Measurements from ENCODE around the gene SLC30A1.
A peak's percentile ranks its signal among the peaks of the same experiment; 100 is the strongest.
"Not testable (repeated sequence)": the region's sequence is repeated elsewhere in the genome, so short reads cannot be mapped to it uniquely, and the experiment has no call there.

Gene SLC30A1

DNA sequence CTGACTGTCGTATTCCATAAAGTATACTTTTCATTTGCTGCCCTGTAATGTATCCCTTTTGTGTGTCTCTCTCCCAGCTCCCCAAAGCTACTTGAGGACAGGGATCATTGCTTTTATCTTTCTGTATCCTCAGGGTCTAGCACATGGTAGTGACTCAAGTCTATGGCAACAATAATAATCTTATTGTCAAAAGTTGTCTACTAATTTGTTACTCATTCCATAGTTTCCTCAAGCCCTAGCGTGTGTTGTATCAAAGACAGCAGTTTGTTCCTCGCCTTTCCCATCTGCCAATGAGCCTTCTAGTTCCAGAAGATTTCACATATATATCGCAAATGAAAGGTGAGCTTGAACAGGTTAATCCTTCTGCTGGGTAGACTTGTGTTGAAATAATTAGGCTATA lies 9.8 kb upstream of the SLC30A1 start:
- intact Hi-C loops (cut with DNase I), result no loop called here
- no peak for DNase-seq

DNA sequence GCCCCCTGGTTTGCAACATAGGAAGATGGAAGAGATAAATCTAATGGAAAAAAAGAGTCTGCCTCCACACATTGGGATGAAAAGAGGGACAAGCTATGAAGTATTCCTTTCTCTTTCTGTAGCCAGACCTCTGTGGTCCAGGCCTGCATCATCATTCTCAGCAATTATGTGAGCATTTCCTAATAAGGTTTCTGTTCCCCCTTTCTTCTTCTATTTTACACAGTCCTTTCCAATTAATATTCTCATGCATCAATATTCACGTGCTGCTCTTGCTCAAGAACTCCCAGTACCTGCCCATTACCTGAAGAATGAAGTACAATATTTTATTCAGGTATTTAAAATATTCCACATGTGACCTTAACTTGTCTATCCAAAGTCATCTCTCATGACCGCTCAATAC lies 8.2 kb upstream of the SLC30A1 start:
- intact Hi-C loops (cut with DNase I), result no loop called here
- DNase-seq, result no peak

DNA sequence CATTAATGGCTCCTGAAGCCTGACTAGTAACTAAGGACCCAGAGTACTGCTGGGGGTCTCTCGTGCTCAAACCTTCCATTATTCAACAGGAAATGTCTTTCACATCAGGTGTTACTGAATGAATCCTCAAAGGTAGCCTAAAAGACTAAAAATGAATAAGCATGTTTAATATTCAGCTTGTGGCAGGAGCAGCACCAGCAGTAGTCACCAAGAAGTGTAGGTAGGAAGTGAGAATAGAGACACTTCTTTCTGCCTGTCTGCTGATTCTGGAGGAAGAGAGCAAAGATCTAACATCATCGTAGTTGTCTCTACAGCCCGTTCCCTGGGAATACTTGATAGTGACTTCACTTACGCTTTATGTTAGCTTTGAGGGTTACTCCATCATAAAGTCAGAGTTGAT lies 7.6 kb upstream of the SLC30A1 start:
- intact Hi-C loops (cut with DNase I), result no loop called here
- no peak for DNase-seq

DNA sequence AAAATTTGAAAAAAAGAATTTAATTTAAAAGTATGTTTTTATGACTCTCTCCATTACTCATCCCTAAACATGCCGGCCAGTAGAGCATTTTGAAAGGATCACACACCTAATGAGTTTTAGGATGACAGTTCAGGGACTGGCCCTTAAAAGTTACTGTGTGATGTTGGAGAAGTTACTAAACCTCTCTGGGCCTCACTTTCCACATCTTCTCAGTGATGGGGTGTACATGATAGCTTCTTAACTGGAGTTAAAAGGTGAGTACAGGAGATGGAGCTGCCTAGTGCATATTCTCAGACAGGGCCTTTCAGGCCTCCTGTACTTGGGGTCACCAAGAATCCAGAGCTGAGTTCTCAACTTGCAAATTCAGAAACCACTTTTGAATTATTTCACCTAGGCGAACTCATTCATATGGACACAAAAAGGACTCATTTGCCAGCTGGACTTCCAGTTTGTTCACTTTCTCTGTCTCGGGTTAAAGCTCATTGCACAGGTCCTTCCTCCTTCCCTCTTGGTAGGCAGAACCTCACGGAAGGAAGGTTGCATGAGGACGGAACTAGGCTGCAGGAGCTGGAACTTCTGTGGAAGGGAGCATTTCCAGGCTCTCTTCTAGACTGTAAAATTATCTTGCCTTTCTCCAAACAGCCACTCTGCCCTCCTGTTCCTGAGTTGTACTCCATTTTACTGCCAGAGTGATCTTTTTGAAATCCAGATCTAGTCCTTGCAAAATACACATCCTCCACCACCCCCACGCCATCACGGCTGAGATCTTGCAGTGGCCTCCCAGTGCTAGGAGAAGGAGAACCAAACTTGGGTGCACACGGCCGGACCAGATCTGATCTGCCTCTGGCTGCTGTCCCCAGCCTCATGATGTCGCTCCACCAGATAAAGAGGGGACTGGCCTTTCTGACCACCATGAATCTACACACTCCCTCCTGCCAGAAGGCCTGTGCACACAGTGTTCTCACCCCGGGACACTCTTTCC lies 4.3 kb upstream of the SLC30A1 start:
- peak in 4 of 10 donors; percentile 22 to 82 (median 58) for DNase-seq
- intact Hi-C loops (cut with DNase I), result no loop called here

DNA sequence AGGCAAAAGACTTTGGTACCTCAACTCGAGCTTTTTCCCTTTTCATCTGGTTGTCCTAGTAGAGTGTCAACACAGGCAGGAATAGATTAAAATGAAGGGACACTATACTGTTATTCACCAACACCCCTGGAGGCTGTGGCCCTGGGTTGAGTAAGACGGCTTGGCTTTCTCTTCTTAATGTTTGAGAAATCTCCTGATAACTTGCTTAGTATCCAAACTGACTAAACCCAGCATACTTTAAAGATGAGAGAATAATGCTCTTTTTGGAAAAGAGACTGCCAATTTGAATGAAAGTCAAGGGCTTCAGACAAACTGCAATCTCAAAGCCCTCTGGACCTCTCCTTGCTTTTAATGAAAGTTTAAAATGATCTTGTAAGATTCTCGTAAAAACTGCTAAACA lies 2.6 kb upstream of the SLC30A1 start:
- intact Hi-C loops (cut with DNase I), result no loop called here
- DNase-seq, result no peak

DNA sequence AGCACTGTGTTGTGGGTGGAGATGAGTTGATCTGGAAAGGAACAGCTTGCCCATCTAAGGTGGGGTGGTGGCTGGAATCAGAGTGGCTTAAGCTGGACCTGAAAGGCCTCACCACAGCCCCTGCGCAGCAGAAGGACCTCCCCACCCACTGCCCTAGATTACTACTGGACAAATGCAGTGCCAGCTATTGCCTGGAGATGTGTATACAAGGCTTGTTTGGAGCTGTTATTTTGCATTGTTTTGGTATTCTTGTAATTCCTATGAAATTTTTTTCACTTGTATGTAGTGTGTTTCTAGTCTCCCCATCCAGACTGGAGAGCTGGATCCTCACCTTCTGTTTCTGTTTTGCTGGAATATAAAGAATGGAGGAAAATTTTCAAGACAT lies 1.3 kb upstream of the SLC30A1 start:
- intact Hi-C loops (cut with DNase I), result no loop called here
- DNase-seq, result no peak

DNA sequence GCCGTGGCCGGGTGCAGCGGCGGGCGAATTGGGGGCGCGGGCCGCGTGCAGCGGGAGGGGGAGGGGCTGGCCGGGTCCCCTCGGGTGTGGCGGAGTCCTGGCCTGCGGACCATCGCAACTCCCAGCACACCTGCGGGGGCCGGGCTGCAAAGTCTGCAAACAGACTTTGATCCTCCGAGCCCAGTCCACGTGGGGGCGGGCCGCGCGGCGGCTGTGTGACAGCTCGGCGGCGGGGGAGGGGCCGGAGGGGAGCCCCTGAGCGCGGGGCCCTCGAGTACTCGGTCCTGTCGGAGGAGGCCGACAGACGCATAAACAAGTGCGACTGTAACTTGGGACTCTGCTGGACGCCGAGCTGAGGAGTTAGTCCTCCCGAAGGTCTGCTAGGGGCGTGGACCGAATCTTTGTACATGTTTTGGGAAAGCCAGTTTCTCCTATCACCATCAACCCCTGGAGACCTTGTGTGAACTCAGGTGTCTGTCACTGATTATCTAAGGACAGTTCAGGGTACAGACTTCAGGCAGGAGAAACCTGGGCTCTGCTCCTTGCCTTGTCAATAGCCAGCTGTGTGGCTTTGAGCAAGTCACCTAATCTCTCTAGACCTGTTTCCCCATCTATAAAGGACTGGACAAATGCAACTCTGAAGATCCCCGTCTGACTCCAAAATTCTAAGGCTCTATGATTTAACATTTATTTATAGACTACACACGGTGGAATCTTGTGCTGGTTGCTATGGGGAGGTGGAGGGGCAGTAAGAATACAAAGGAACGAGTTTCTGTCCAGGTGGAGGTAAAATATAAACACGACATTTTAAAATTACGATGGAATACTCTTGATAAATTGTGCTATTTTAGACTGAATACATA lies 710 bp upstream of the SLC30A1 start:
- intact Hi-C loops (cut with DNase I), result no loop called here
- peak in 3 of 10 donors; percentile 71 to 94 (median 94) for DNase-seq

DNA sequence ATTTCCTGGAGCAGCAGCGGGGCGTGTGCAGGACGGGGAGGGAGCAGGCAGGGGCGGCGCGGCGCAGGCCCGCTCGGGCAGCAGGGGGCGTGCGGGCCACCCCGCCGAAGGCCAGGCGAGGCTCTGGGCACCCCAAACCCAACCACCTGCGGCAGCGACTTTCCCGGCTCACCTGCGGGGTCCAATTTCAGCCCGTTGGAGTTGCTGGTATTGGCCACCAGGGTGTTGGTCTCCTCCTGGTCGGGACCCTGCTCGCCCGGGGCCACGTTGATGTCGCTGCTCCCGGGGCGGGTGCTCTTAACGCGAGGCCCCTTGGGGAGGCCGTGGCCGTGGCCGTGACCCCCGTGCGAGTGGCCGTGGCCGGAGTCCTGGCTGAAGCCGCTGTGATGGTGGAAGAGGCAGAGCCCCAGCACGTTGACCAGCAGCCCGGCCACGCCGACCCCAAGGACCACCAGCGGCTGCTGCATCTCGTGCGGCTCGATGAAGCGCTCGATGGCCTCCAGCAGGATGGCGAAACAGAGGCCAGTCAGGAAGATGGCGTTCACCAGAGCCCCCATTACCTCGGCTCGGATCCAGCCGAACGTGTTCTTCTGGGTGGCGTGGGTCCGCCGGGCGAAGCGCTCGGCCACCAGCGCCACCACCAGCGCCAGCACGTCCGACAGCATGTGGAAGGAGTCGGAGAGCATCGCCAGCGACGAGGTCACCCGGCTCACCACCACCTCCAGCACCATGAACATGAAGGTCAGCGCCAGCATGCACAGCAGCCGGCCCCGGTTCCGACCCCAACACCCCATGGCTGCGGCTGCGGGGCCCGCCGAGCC lies 932 bp downstream of the SLC30A1 start:
- intact Hi-C loops (cut with DNase I), result loop anchor here (1.0 kb wide), 1 partner anchor 77 kb away; no protein-coding TSS in a partner anchor
- DNase-seq, result peak; percentile 23 to 95 (median 60)

DNA sequence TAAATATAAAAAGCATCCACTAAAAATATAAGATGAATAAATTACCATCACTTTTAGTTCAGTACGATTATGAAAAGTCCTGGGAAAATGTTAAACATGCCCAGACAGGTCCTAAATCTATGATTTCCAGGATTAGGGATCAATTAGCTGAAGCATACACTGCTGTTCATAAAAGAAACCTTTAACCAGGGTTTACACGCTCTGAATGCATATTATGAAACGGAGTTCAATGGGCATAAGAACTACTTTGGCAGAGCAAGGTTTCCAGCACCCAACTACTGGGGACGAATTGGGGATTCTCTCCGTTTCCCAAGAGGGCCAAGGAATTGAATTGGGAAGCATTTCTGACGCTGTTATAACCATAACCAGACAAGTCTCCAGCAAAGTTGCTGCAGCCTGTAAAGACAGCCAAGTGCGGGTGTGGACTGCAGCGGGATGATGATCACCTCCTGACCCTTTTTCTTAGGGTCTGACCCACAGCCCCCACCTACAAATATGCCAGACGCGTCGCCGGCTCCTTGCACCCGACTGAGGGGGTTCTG lies 1.6 kb downstream of the SLC30A1 start:
- intact Hi-C loops (cut with DNase I), result loop anchor here (1.0 kb wide), 1 partner anchor 78 kb away; no protein-coding TSS in a partner anchor
- DNase-seq, result peak in 1 of 10 donors; percentile 19

DNA sequence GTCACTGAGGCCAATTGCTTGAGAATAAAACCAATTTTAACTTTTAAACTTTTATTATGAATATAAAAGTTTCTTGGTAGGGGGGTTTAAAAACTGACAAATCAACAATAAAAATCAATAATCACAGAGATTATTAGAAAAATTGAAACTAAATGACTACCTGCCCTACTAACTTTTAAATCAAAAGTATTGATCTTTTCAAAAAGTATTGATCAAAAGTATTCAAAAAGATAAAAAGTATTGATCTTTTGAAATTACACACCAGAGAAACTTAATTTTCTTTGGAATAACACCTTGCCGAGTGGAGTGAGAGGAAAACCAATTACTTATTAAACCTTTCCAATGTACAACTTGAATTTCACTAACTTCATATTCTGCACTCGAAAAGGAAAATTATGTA lies 2.2 kb downstream of the SLC30A1 start:
- intact Hi-C loops (cut with DNase I), result loop anchor here (1.0 kb wide), 1 partner anchor 79 kb away; no protein-coding TSS in a partner anchor
- no peak for DNase-seq

DNA sequence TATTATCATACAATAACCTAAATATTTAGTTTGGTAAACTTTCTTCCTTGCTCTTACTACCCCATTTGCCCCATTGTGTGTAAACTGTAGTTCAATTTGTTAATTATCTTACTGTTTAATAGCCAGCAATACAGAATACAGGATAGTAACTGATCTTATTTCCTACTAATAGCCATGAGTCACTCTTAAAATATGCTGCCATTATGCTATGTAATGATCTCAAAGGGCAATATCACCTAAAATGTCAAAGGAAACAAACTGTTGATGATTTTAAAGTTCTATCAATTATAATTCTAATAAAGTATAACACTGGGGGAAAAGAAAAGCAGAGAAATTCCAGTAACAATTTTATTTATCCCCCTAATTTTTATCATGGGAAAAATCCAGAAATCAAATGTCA lies 4.3 kb downstream of the SLC30A1 start:
- intact Hi-C loops (cut with DNase I), result no loop called here

DNA sequence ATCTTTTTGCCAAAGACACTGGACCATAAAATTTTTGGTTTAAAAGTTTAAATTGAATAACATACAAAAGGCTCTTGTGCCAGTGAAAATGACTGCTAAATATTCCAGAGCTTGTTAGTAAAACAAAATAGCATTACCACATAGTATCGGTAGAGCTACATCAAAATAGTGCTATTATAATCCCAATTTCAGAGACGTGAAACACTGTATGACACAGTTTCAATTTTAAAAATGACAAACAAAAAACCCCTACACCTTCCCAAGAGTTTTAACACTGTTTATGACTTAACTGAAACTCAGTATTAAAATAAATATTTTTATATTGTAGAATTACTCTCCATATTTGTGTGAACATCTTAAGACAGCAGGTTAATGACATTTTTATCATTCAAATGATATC lies 7.0 kb downstream of the SLC30A1 start:
- intact Hi-C loops (cut with DNase I), result no loop called here
- DNase-seq, result no peak

More for the DNA sequence above, 4.3 kb downstream of the SLC30A1 start:
- DNase-seq, result no peak

DNA sequence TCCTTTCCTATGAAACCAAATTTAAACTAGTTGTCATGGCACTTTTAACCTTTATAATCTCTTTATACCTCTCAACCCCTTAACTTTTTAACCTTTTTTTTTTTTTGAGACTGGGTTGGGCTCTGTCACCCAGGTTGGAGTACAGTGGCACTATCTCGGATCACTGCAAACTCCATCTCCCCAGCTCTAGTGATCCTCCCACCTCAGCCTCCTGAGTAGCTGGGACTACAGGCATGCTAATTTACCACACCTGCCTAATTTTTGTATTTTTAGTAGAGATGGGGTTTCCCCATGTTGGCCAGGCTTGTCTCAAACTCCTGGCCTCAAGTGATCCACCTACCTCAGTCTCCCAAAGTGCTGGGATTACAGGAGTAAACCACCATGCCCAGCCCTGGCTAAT lies 8.6 kb downstream of the SLC30A1 start:
- intact Hi-C loops (cut with DNase I); DNase-seq: not testable (repeated sequence)

DNA sequence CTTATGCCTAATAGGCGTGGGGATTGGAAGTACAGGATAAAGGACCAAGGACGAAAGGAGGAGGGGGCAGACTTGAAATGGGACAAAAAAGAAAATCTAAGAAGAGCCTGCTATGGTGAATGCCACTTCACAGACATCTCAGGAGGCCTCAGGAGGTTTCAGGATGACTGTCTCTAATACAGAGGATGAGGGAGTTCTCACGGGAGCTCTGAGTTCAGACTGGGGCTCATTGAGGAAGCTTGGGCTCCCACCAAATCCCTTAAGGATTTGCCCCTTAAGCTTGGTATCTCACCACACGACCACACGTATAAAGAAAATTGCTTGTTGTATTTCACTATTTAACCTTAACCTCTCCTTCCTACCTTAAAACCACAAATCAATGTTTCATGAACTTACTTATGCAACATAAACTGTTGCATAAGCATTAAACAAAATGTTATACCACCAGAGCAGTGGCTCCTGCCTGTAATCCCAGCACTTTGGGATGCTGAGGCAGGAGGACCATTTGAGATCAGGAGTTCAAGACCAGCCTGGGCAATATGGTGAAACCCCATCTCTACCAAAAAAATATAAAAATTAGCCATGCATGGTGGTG lies 12.4 kb downstream of the SLC30A1 start:
- no peak for DNase-seq
- intact Hi-C loops (cut with DNase I), result no loop called here

DNA sequence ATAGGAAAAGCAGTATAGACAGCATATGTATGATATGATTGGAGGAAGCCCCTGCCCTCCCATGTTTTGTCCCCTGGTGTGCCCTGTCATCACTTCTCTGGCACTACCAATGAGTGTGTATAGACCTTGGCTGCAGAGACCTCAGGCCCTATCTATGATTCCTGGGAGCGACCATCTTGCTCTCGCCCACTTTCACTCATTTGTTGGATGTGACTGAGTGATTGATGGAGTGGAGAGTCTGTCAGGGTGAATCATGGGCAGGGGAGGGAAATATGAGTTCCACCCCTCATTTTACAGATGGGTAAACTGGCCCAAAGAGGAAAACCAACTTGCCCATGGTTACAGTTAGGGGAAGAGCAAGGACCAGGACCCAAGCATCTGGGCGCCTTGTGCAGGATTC lies 14.9 kb downstream of the SLC30A1 start:
- no peak for DNase-seq
- intact Hi-C loops (cut with DNase I), result no loop called here

DNA sequence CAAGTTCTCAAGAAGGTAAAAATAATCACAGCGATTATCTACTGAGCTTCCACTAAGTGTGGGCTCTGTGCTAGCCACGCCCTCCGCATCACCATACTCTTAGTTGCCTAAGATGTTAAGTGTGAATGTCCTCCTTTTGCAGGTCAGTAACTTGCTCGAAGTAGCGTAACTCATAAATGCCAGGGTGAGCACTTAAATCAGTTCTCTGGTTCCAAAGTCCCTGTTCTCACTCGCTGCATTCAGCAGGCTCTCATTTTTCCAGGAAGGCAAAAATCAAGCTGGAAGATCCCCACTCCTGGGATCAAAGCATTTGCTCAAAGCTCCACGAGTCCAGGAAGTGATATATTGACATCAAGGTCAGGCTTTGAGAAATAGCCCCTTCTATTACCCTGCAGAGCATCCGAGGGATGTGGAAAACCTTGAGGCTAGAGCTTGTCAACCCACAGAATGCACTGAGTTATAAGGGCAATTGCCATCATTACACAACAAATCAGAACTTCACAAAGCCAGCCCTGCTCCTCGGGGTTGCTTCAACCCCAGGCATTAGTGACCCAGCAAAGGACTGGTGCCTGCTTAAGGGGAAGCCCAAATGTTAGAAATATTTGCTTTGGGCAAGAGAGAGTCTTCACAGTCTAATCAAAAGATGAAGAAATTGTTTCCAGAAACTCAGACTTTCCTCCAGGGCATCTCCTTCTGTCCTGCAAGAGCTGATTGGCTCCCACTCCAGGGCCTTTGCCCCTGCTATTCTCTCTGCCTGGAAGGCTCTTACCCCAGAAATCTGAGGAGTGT lies 19.5 kb downstream of the SLC30A1 start:
- intact Hi-C loops (cut with DNase I), result no loop called here
- no peak for DNase-seq

DNA sequence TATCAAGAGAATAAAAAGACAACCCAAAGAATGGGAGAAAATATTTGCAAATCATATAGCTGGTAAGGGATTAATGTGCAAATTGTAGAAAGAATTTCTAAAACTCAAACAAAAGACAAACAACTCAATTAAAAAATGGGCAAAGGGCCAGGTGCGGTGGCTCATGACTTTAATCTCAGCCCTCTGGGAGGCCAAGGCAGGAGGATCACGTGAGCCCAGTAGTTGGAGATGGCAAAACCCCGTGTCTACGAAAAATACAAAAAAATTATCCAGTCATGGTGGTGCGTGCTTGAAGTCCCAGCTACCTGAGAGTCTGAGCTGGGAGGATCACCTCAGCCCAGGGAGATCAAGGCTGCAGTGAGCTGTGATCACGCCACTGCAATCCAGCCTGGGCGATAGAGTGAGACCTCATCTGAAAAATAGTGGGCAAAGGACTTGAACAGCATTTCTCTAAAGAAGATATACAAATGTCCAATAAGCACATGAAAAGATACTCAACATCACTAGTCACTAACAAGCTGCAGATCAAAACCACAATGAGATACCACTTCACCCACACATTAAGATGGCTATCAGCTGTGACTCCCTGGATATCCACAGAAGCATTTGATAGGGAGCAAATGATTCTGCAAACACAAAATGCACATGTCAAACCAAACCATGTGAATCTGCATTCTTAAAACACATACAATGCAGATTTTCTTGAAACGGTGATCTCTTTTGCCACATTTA lies 20.9 kb downstream of the SLC30A1 start:
- intact Hi-C loops (cut with DNase I), result no loop called here
- no peak for DNase-seq

DNA sequence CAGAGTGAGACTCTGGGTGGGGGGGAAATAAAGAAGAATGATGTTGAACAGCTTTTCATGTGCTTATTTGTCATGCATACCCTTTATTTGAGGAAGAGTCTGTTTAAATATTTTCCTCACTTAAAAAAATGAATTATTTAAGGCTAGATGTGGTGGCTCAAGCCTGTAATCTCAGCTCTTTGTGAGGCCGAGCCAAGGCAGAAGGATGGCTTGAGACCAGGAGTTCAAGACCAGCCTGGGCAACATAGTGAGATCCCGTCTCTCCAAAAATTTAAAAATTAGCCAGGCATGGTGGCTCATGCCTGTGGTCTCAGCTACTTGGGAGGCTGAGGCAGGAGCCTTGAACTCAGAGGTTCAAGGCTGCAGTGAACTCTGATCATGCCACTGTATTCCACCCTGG lies 25.4 kb downstream of the SLC30A1 start:
- no peak for DNase-seq
- intact Hi-C loops (cut with DNase I), result no loop called here

Measured in posterior cingulate gyrus (tissue), 11 donors.